Loucy (cell line): Measurements from ENCODE around the gene TNFAIP8.

Experiments
- H2AFZ ChIP-seq: fragments of 200-600 bp; sonication (generic); 2 replicates; pipeline ENCODE4 v1.6.0; 2016; ENCODE audit warnings: antibody characterized with exemption, mild to moderate bottlenecking, low read length, moderate library complexity
- H3F3A ChIP-seq: fragments of 200-600 bp; 2 replicates; pipeline ENCODE4 v1.6.0; 2016; ENCODE audit warnings: antibody characterized with exemption, low read depth, mild to moderate bottlenecking
- H3K27me3 ChIP-seq: fragments of 200-600 bp; sonication (generic); 2 replicates; pipeline ENCODE4 v1.6.1; 2014; ENCODE audit warnings: low read length, mild to moderate bottlenecking; ENCODE audit not compliant: insufficient read depth, poor library complexity, severe bottlenecking
- H3K36me3 ChIP-seq: fragments of 200-600 bp; sonication (generic); 2 replicates; pipeline ENCODE4 v1.6.1; 2016; ENCODE audit warnings: low read length; ENCODE audit not compliant: insufficient read depth
- H3K4me1 ChIP-seq: fragments of 200-600 bp; sonication (generic); 2 replicates; pipeline ENCODE4 v1.5.1; 2014; ENCODE audit warnings: low read length, mild to moderate bottlenecking; ENCODE audit not compliant: insufficient read depth, poor library complexity, severe bottlenecking
- H3K4me2 ChIP-seq: fragments of 200-600 bp; sonication (generic); 2 replicates; pipeline ENCODE4 v1.6.0; 2014; ENCODE audit warnings: antibody characterized with exemption, low read length, low read depth, mild to moderate bottlenecking; ENCODE audit not compliant: poor library complexity, severe bottlenecking
- H3K4me3 ChIP-seq: fragments of 200-600 bp; sonication (generic); 2 replicates; pipeline ENCODE4 v1.5.1; 2014; ENCODE audit warnings: low read length, mild to moderate bottlenecking, mixed read lengths; ENCODE audit not compliant: poor library complexity, severe bottlenecking
- H3K79me2 ChIP-seq: fragments of 200-600 bp; sonication (generic); 2 replicates; pipeline ENCODE4 v1.6.1; 2014; ENCODE audit warnings: low read length; ENCODE audit not compliant: insufficient read depth
- H3K9ac ChIP-seq: fragments of 200-600 bp; sonication (generic); 2 replicates; pipeline ENCODE4 v1.6.0; 2014; ENCODE audit warnings: mild to moderate bottlenecking, low read depth, low read length, moderate library complexity; ENCODE audit not compliant: poor library complexity, severe bottlenecking
- H3K9me2 ChIP-seq: fragments of 200-600 bp; sonication (generic); replicated peaks from 2 replicates; pipeline ENCODE4 v1.6.1; 2016; ENCODE audit warnings: low read depth, low read length, mixed read lengths
- H3K9me3 ChIP-seq: fragments of 200-600 bp; sonication (generic); 2 replicates; pipeline ENCODE4 v1.6.1; 2014; ENCODE audit warnings: mild to moderate bottlenecking, antibody characterized with exemption, low read length, low read depth; ENCODE audit not compliant: insufficient read depth
- H4K20me1 ChIP-seq: fragments of 200-600 bp; sonication (generic); 2 replicates; pipeline ENCODE4 v1.6.0; 2014; ENCODE audit warnings: antibody characterized with exemption, low read length, mild to moderate bottlenecking; ENCODE audit not compliant: insufficient read depth, poor library complexity, severe bottlenecking
- CTCF ChIP-seq: fragments of 200-600 bp; sonication (generic); conservative IDR thresholded peaks from 2 replicates; pipeline ENCODE4 v1.5.1; 2014; ENCODE audit warnings: mild to moderate bottlenecking, antibody characterized with exemption, low read length
- EZH2phosphoT487 ChIP-seq: fragments of 200-600 bp; IDR thresholded peaks from 2 replicates; pipeline ENCODE4 v1.6.1; 2018; ENCODE audit warnings: antibody characterized with exemption, mild to moderate bottlenecking, moderate library complexity, borderline replicate concordance

The TNFAIP8 gene

GRCh38 chr5:119373449-119373858 is 17.6 kb downstream of the TNFAIP8 start:
- Histone ChIP-seq H3K27me3 (no peaks in the 10 kb centered on the region), H3K9ac (no peak overlapping the region), H3K4me3 (no peak overlapping the region), H3F3A (no peaks in the 10 kb centered on the region), H2AFZ (no peak overlapping the region), H3K4me1 (peaks cover 8% of the 10 kb centered on the region), H3K4me2 (no peak overlapping the region), H3K9me3 (no peaks in the 10 kb centered on the region), H4K20me1 (no peaks in the 10 kb centered on the region), H3K79me2 (peaks cover 42% of the 10 kb centered on the region), H3K36me3 (no peaks in the 10 kb centered on the region), H3K9me2 (no peaks in the 10 kb centered on the region)
- no peak for TF ChIP-seq EZH2phosphoT487
- TF ChIP-seq CTCF = no peak

- TF ChIP-seq EZH2phosphoT487 (no peak), CTCF (no peak)
- H3K79me2 ChIP-seq = peaks cover 38% of the 10 kb centered on the region; the same call in 1 of the 2 replicates
- H3K9me2 ChIP-seq = no peaks in the 10 kb centered on the region
- no peaks in the 10 kb centered on the region for H3K27me3 ChIP-seq
- H3K4me1 ChIP-seq = peaks cover 3% of the 10 kb centered on the region
- H3K9me3 ChIP-seq = no peaks in the 10 kb centered on the region
- no peak overlapping the region for H3K4me3 ChIP-seq
- no peak overlapping the region for H3K9ac ChIP-seq
- no peaks in the 10 kb centered on the region for H3F3A ChIP-seq
- no peak overlapping the region for H2AFZ ChIP-seq
- no peaks in the 10 kb centered on the region for H4K20me1 ChIP-seq
- no peaks in the 10 kb centered on the region for H3K36me3 ChIP-seq
- H3K4me2 ChIP-seq = no peak overlapping the region
Measured at GRCh38 chr5:119374901-119375300, 19.1 kb downstream of the TNFAIP8 start.

- H3K9me3 ChIP-seq = no peaks in the 10 kb centered on the region
- no peaks in the 10 kb centered on the region for H3K36me3 ChIP-seq
- no peaks in the 10 kb centered on the region for H3K27me3 ChIP-seq
- no peak overlapping the region for H2AFZ ChIP-seq
- H3K79me2 ChIP-seq = peaks cover 26% of the 10 kb centered on the region; the same call in 1 of the 2 replicates
- H3K4me3 ChIP-seq = no peak overlapping the region
- H3K9ac ChIP-seq = no peak overlapping the region
- H3K4me2 ChIP-seq = no peak overlapping the region
- H3K9me2 ChIP-seq = no peaks in the 10 kb centered on the region
- H3K4me1 ChIP-seq = no peaks in the 10 kb centered on the region
- TF ChIP-seq EZH2phosphoT487 = no peak
- no peaks in the 10 kb centered on the region for H4K20me1 ChIP-seq
- no peaks in the 10 kb centered on the region for H3F3A ChIP-seq
Measured at GRCh38 chr5:119377066-119377465, 21.2 kb downstream of the TNFAIP8 start.

GRCh38 chr5:119378075-119378700 is 22.4 kb downstream of the TNFAIP8 start:
- Histone ChIP-seq H3K79me2 (peaks cover 34% of the 10 kb centered on the region; the same call in 1 of the 2 replicates), H3K27me3 (no peaks in the 10 kb centered on the region), H3F3A (no peaks in the 10 kb centered on the region), H3K9me3 (no peaks in the 10 kb centered on the region), H3K4me3 (no peak overlapping the region), H4K20me1 (no peaks in the 10 kb centered on the region), H3K4me1 (no peaks in the 10 kb centered on the region), H3K36me3 (no peaks in the 10 kb centered on the region), H2AFZ (no peak overlapping the region), H3K4me2 (no peak overlapping the region), H3K9me2 (no peaks in the 10 kb centered on the region), H3K9ac (no peak overlapping the region)
- TF ChIP-seq EZH2phosphoT487 (no peak), CTCF (no peak)
